Activated CD4-positive, CD25-positive, alpha-beta regulatory T cell treated with anti-CD3 and anti-CD28 coated beads, Interleukin-2, amount 50 U/mL, for 24 hours (primary cell): ENCODE data around the gene SF3A1.

ENCODE experiments used
- ATAC-seq, 2 donors: fragments of 150-1000 bp; cut with Tn5 transposase; one replicate each; pipeline ENCODE4 v1.10.0; 2021; ENCODE audit warnings: mild to moderate bottlenecking in 1 of 2, moderate library complexity in 1 of 2

SF3A1 gene

DNA sequence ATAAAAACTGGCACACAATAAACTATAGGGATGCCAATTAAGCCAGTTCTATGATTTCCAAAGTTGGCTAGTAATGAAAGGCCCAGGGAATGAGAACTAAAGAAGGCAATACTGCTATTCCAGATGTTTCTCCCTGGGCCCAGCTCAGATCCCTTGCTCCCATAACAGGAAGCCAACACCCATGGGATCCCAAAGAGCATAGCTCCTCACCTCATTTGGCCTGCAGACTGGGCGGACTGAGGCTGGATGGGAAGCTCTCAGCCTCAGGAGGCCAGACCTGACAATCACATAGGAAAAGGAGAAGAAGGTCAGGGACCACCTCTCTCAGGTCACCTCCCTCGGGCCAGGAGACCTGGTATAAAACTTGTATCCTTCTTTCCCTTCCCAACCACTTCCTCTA, 35.2 kb downstream of the SF3A1 start:
- no peak for ATAC-seq

DNA sequence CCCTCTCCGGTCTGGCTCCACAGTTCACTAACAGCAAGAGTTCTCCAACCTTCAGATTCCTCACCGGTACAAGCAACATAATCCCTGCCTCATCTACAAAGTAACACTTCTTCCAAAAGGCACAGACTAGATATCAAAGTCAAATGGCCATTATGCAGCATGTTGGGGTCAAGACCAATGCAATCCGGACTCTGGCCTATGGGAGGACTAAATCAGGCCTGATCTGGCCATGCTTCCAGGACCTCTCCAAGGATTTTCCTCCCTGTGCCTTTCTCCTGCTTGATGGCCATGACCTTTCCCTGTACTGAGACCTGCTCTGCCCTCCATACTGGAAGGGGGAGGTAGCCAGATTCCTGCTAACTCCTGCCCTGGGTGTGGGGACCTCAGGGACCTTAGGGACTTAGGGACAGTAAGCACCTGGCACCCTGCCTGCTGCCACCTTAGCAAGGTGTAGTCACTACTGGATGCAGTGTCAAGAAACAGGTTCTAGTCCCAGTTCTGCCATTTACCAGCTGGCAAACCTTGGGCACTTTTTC, 36.6 kb downstream of the SF3A1 start:
- ATAC-seq, result no peak

DNA sequence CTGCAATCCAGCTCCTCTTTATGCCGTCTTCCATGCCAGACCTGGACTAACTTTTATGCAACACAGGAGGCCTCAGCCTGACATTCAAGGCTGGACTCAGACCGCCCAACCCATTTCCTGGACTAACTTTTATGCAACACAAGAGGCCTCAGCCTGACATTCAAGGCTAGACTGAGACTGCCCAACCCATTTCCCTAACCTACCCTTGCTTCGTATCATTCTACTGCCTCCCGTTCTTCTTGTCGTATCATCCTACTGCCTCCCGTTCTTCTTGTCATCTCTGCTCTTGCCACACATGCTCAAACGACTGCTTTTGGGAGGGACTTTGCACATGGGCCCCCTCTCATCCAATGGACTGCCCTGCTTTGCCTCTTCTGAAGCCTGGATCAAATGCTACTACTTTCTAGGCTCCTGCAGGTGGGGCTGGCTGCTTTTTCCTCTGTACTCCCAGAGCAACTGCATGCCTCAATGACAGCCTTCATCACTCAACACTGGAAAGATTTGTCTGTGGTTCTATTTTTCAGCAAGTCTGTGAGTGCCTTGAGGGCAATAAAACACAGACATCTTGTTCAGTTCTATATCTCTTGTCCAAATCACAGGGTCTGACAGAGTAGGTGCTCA, 37.8 kb downstream of the SF3A1 start:
- ATAC-seq, result no peak

DNA sequence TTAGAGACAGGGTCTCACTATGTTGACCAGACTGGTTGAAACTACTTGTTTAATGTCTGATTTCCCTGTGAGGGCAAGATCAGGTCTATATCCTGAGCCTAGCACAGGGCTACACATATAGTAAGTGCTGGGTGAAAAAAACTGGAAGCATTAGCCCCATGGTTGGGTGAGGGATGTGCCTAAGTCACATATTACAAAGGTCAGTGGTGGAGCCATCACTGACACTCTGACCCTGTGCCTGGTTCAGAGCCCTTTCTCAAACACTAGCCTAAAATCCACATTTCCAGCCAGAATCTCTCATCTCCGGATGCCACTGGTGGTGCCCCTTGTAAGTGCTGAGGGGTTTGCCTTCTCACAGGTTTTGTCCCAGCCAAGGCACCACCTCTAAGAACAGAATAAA, 38.9 kb downstream of the SF3A1 start:
- no peak for ATAC-seq

DNA sequence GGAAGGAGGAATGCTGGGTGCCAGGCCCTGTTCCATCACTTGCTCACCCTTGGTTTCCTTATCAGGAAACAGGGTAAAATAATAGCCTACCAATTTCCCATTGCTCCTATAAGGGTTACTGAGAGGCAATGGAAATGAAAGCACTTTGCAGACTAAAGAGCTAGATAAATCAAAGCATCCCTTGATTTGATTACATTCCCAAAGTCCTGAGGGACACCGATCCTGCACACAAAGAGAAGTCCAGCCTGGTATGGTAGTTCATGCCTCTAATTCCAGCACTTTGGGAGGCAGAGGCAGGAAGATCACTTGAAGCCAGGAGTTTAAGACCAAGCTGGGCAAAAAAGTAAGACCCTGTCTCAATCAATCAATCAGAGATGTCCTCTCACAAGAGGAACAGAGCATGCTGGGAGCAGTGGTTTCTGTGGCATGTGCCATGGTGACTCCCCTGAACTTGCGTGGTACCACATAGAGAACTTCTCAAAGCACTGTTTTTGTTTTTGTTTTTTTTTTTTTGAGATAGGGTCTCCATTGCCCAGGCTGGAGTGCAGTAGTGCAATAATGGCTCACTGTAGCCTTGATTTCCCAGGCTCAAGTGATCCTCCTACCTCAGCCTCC, 40.6 kb downstream of the SF3A1 start:
- ATAC-seq, result no peak

DNA sequence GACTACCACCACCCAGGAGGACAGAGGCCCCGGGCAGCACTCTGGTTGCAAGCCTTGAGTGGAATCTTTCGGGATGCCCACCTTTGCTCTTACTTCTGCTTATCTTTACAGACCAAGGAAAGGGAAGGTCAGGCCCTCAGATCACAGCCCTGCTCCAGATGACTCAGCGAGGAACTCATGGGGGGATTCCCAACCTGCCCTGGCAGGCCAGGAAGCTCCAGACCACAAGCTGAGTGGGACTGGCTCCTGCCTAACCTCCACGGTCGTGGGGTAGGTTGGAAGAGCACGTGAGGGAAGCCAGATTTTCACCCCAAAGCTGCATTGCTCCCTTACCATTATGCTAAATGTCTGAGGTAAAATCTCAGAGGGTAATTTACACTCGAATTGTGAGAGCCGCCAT, 41.8 kb downstream of the SF3A1 start:
- ATAC-seq, result peak; percentile 59 to 68

DNA sequence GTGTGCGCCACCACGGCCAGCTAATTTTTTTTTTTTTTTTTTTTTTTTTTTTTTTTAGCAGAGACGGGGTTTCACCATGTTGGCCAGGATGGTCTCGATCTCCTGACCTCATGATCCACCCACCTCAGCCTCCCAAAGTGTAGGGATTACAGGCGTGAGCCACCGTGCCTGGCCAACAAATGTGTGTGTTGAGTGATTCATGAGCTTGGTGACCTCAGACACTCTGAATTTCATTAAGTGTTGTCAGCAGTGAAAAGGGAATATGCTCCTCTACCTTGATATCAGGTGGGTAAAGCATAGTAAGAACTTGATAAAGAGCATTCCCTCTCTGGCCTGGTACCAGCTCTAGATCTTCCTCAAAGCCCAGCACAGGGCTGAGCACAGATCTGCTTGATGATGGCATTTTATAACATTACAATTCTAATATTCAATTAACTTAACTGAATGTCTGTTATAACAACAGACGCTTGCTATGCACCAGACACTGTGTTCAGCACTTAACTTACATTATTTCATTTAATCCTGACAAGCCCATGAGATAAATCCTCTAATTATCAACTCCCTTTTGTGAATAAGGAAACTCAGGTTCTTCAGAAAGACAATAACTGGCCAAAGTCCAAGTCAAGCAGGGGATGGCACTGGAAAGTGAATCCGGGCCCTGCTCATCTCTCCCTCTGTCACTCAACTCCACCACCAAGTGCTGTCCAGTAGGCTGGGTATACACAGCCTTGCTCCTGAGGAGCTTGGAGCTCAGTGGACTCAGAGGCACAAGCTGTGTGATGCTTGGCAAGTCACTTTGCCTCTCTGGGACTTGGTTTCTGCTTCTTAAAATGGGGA, 42.9 kb downstream of the SF3A1 start:
- no peak for ATAC-seq

DNA sequence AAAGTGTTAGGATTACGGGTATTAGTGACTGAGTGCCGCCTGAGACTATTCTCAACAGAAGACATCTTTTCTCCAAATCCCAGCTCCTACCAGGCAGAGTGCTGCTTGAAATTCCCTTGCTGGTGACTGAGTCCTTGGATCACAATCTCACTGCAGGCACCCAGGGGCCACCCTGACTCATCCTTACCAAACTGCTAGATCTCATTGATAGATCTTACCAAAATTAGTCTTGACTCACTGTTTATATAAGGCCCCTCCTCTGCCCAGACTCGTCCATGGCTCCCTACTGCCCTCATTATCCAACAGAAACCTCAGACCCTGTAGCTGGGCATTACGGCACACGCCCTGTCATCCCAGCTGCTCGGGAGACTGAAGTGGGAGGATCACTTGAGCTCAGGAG, 44.6 kb downstream of the SF3A1 start:
- ATAC-seq, result peak; percentile 46

DNA sequence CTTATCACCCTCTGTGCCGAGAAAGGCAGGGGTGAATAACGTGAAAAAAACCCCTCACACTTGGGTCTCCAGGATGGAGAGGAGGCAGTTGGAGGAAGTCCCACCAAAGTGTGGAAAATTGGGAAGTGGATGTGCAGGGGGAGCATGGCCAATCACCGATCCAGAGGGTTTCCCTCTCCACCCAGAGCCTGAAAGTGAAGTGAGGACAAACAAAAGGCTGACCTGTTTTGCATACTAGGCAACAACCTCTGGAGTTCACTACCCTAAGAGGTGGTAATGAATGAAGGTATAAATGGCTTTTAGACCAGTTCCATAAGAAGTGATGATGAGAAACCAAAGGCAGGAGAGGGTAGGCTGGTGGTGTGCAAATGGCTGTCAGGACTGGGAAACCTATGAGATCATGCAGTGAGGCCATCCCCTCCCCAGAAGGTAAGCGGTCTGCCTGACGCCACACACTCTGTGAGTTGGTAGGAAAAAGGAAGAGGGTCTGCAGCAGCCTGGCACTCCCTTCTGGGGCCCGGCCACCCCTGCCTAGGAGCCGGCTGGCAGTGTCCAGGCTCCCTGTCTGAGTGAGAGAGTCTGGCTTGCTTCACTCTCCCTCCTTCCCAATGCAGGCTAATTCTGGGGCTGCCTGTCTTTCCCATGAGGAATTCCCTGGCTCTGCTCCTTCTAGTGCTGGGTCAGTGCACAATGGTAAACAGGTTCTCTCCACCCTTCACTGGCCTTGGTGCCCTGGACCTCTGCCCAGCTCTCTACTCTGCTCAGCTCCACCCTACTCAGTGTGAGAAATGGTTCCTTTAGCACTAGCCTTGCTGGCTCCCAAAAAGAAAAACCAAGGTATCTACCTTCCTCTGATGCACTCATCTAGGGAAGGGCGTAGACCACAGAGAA, 45.6 kb downstream of the SF3A1 start:
- no peak for ATAC-seq

DNA sequence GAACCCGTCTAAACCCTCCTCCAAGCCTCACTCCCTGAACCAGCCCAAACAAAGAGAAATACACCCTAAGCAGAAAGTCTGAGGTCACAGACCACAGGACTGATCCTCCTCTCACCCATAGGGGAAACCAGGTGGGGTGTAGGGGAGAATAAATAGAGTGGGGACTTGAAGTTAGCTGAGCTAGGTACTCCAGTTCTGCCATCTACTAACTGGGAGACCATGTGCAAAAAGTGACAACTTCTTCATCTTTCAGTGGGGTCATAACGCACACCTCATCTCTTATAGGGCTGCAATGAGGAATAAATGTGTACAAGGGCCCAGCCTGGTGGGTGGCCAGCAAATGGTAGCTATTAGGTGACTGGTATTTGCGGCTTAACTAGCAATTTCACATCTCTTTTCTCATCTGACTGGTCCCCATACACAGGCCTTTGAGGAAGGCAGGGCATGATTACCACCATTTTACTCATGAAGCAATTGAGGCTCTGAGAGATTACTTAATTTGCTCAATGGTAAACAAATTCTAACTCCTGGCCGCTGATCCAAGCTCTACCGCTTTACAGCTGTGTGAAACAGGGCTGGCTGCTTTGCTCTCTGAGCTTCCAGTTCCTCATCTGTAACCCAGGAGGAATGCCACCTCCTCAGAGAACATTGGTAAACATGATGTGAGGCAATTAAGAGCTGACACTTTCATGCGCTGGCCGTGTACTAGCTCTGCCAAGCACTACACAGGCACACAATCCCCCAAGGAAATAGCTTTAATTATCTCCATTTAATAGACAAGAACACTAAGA, 46.5 kb downstream of the SF3A1 start:
- peak; percentile 14 to 20 for ATAC-seq

DNA sequence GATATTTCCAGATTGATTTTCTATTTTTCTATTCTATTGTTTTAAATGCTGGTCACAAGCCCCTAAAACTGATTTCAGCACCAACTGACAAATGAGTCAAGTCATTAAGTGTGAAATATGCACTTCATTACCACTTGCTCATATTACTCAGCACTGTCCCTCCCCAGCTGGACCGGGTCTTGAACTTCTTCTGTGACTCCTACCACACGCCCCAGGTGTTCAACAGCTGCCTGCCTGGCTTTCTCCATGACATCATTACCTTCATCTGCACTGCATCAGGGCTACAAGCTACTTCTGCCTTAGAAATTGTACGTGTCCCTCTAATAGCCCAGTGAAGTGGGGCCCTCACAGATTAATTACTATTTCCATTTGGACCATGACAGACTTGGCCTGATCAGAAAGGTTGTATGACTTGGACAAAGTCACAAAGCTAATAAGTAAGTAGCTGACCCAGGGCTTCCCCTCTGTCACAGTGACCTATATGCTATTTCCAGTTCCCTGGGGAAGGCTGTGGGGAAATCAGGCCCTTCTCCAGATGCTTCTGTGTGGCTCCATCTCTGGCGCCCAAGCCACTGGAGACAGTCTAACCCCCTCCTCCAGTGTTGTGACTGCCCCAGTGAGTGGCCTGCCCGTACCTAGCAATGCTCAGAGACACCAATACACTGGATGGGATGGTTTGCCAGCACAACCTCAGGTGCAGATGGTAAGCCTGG, 48.0 kb downstream of the SF3A1 start:
- peak; percentile 76 to 80 for ATAC-seq

DNA sequence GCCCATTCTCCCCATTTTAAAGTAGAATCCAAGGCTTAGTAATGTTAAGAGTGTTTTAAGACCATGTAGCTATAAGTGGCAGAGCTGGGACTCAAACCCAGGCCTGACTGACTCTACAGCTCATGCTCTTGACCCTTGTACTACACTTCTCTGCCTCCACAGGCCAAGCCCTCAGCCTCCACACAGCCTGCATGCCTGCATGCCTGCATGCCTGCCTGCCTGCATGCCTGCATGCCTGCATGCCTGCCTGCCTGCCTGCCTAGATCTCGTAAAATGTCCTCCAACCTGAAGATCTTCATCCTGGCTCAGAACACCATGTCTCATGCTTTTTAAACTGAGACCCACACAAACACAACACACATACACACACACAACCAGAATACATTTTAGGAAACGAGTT, 48.6 kb downstream of the SF3A1 start:
- ATAC-seq, result no peak

DNA sequence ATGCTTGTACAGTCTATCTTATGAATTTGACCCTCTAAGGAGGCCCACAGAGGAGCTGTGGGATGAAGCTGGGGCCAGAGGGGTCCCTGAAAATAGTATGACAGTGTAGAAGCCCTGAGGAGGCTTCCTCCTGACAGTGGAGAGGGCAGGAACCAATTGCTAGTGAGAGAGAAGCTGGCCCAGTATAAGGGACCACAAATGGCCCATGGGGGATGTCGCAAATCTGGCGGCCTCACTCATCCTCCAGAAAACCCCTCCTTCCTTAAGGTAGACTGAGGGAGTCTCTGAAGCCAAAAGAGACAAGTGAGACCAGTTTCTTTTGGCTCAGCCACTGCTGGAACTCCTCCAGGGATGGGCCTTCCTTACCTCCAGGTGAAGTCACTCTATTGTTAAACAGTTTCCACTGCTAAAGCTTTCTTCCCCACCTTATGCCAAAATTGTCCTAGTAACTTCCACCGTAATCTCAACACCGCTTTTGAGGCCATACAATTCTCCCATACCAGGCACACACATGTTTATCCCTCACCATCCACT, 49.6 kb downstream of the SF3A1 start:
- ATAC-seq, result no peak

DNA sequence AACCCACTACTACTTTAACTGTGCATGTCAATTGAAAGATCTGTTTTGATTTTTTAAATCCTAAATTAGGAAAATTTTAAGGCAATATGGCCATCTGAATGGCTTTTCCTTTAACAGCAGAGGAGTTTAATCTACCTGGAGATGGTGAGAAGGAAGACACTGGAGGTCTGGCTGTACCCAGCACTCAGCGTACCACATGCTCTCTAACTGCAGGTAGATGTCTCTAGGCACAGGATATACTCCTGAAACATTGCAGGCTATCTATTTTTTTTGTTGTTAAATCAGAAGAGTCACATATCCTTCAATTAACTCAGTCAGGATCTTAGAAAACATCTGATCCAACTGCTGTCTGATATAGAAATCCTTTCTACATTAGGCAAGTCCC, 50.1 kb downstream of the SF3A1 start:
- no peak for ATAC-seq

DNA sequence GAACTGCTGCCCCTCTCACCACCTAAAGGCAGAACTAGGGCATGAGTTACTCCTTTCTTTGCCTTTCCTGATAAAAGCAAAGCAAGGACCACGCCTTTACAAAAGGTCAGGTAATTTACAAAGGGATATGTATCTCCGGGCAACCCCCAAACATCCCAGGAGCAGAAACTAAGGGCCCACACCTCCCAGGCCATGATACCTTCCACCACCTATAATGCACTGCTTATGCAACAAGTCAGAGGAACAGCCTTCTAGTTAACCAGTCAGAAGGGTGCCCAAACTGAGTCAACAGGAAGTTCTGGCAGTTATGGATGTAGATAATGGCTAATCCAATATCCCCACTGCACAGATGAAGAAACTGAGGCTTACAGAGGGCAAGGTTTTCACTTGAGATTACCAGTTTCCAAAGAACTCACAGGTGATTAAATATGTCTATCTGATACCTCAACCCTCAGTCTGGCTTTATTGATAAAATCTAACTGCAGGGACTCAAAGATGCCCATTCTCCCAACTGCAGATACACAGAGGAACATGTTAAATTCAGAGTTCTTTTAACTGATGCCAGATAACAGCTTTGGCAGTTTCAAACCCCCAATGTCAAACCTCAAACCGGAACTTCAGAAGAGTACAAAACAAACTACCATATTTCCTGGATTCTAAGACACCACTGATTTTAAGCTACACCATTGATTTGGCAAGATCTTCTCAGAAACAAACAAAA, 50.6 kb downstream of the SF3A1 start:
- ATAC-seq, result peak; percentile 23 to 40

DNA sequence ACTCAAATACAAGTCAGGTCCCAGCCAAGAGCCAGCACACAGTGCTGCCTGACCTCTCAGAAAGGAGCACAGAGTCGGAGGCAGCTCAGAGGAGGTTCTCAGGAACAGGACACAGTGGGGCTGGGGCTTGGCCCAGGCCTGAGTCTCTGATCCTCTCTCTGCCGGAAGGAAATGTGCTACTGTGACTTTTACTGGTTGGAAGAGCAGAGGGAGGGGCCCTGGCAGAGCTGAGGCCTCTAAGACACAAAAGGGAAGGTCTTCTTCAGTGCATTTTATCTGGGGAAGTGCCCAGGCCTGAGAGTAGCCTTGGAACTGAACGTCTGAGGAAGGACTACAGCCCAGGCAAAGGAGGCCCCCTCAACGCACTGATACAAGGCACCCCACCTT, 51.2 kb downstream of the SF3A1 start:
- peak; percentile 28 to 29 for ATAC-seq

DNA sequence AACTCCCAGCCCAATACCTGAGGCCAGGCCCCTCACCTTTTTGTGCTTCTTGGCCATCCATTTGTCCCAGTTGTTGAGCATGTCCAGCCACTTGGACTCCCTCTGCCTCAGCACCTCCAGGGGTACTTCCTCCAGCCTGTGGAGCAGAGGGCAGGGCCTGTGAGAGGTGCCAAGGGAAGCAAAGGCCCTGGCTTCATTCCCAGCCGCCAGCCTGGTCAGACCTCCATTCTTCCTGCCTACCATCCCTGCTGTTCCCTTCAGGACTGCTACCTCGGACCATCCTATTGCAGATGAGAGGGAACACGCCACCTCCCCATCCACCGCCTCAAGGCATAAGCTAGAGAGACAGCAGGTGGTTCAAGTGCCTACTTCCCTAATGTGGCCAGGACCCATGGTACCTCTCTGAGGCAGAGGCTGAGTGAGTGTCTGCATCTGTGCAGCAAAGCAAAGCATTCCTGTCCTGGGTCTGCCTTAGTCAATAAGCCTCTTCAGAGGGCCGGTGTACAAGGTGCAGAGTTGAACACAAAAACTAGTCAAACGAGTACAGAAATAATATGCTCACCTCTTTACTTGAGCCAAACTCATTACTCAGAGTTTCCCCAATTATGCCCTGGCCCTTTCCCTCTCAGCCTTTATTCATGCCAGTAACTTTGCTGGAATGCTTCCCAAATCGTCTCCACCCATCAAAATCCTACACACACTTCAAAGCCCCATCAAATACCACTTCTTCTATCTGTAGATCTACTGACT, 52.0 kb downstream of the SF3A1 start:
- no peak for ATAC-seq

DNA sequence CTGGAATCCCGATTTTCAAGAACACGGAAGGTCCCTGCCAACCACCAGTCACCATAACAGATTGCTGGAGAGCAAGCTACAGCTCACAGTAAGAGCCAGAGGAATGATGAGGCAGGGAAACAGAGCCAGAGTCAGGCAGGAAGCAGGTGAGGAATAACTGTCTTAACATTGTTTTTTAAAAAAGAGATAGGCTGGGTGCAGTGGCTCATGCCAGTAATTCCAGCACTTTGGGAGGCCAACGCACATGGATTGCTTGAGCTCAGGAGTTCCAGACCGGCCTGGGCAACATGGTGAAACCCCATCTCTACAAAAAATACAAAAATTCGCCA, 53.9 kb downstream of the SF3A1 start:
- no peak for ATAC-seq

DNA sequence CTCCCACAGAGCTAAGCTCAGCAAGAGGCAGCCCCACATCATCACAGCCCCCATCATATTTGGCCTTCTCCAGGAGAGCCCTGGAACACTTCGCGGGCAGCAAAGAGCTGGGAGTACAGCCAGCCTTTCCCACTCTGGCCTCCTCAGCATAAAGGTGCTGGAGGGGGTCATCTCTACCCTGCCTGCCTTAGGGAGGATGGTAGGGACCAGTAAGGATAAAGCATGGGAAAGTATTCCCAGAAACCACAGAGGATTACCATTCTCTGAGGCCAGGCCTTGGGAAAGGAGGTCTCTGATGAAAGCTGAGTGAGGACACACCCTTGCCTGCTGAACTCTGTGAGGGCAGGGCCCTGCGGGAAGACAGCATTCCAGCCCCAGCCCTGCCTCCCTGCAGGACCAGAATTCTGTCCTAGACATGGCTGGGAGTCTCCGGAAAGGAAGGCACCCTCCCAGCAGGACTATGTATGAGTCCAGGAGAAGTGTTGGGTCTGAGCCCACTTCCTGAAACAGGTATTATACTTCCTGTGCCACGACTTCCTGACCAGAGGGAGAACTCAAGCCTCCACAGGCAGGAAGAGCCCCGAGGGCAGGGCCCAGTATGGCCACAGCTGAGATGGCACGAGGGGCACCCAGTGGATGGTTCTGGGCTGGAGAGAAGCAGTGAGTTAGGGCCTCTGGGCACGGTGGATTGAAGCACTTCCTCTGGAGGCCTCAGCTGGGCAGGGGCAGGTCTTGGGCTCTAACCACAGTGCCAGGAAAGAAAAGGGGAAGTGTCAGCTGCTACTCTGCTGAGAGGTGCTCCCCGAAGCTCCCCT, 54.5 kb downstream of the SF3A1 start:
- ATAC-seq, result no peak
